AG09309 (cell line): ENCODE data around the gene KRT13.
A peak's percentile ranks its signal among the peaks of the same experiment; 100 is the strongest.

Experiments
- DNase-seq: peaks from one replicate; pipeline ENCODE4 v3.0.0-alpha.2; 2010; ENCODE audit warnings: low read depth
- H3K4me3 ChIP-seq: 2 replicates; pipeline ENCODE4 v1.5.1; 2011; ENCODE audit warnings: mild to moderate bottlenecking, low read depth, low read length, moderate library complexity; ENCODE audit not compliant: control insufficient read depth
- CTCF ChIP-seq: IDR thresholded peaks from 2 replicates; pipeline ENCODE4 v1.5.1; 2011; ENCODE audit warnings: mild to moderate bottlenecking, low read depth, low read length, inconsistent platforms; ENCODE audit not compliant: insufficient read depth, control insufficient read depth; ENCODE audit errors: missing control alignments

Gene KRT13

GRCh38 chr17:41468346-41468745 lies 37.1 kb downstream of the KRT13 start:
- DNase-seq: no peak
- no peak for TF ChIP-seq CTCF
- H3K4me3 ChIP-seq: no peak overlapping the region

GRCh38 chr17:41467561-41467960 lies 37.9 kb downstream of the KRT13 start:
- no peak for TF ChIP-seq CTCF

GRCh38 chr17:41466988-41467387 lies 38.4 kb downstream of the KRT13 start, which contains the start of gene KRT32:
Gene KRT32 (minus strand): TSS chr17:41467386. CDS start chr17:41467325, 61 bp downstream.
- TF ChIP-seq CTCF: no peak
- DNase-seq: no peak
- H3K4me3 ChIP-seq: no peak within 1 kb of the TSS

More at GRCh38 chr17:41467561-41467960, 37.9 kb downstream of the KRT13 start:
- no peak overlapping the region for H3K4me3 ChIP-seq
- DNase-seq: no peak

- no peak for TF ChIP-seq CTCF
- DNase-seq: peak; percentile 89
- no peak overlapping the region for H3K4me3 ChIP-seq
These were observed 40.7 kb downstream of the KRT13 start for GRCh38 chr17:41464682-41465081.

GRCh38 chr17:41464173-41464572 lies 41.2 kb downstream of the KRT13 start:
- no peak overlapping the region for H3K4me3 ChIP-seq
- no peak for TF ChIP-seq CTCF
- no peak for DNase-seq

- no peak for DNase-seq
- no peak overlapping the region for H3K4me3 ChIP-seq
- no peak for TF ChIP-seq CTCF
These were observed 41.7 kb downstream of the KRT13 start for GRCh38 chr17:41463746-41464145.

GRCh38 chr17:41462705-41463104 lies 42.7 kb downstream of the KRT13 start:
- TF ChIP-seq CTCF: no peak
- no peak overlapping the region for H3K4me3 ChIP-seq
- DNase-seq: no peak
